Amniotic epithelial cell (primary cell): Measurements from ENCODE around the gene ARAF.
"Not testable (repeated sequence)": the region's sequence is repeated elsewhere in the genome, so short reads cannot be mapped to it uniquely, and the experiment has no call there.

Source experiments
- DNase-seq: peaks from one replicate; pipeline ENCODE4 v3.0.0-alpha.2; 2010; ENCODE audit warnings: low read depth

ARAF gene

GRCh38 chrX:47586043-47586787, 25.2 kb downstream of the ARAF start:
- no peak for DNase-seq

DNA sequence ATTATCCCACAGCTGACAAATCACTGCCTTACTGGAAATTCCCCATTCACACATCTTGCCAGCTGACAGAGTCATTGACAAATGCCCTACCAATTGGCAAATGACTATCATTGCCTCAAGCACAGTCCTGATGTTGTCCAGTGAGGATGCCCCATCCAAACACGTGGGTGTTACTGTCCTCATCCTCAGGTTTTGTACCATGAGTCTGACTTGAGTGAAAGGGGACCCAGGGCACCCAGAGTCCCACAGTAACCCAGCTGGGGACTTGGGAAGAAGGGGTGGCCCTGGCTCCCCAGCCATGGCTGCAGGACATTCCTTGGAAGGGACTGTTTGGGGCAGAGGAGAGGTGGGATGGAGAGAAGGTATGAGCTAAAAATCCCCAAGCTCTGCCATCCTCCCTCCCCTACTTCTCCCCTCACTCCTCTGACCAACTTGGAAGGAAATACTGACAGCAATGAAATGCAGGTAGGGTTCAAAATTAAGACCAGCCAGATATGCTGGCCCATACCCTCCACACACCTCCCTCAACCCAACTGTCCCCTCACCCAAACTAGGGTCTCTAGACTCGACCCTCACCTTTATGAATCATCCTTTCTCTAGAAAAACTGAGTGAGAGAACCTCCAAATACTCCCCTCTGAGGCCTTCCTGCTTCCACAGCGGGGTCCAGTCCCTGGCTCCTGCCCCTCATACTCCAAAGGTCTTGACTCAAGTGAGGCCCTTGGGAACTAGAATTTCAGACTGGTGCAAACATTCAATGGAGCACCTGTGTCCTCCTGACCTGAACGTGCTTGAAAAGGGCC, 26.3 kb downstream of the ARAF start:
- peak; percentile 65 for DNase-seq

DNA sequence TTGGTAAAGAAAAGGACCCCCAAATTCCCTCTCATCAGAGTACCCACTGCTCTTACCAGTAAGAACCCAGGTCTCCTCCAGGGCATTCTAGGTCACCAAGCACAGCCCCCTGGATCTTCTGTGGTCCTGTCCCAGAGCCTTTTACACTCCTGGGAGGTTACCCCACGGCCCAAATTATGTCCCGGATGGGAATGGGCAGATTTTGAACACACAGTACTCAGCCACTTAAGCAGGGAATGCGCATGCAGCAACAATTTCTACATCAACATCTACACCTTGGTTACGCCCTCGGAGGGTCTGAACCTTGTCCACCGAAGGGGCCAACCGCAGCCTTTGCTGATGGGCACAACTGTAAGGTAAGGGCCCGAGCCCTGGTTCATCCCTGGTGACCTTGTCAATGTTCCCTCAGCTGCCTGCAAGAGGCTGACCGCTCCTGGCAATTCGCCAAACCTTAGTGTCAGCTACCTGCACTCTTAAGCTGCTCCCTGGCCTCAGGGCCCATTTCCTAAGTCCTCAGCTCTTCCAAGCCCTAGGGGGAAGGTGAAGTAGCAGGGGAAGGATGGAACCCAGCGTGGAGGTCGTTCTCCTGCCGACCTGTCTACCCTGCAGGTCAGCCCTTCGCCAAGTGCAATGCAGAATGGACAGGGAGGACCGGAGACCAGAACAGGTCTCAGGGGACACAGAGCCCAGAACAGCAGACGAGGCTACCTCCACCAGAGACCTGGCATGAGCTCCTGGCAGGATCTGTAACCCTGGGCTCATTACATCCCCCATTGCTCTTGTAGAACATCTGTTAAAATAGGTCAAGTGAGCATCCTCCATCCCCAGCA, 27.1 kb downstream of the ARAF start:
- DNase-seq = no peak

DNA sequence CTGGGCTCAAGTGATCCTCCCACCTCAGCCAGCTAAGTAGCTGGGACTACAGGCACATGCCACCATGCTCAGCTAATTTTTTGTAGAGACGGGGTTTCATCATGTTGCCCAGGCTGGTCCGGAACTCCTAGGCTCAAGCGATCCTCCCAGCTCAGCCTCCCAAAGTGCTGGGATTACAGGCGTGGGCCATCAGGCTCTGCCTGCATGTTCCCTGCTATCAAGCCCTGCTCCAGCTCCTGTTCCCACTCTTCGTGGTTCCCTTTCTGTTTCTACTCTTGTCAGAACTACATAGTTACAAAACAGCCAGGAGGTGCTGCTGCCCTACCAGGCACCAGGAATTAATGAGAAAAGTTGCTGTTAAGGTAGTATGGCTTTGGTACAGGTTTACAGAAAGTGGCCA, 30.0 kb downstream of the ARAF start:
- no peak for DNase-seq

- no peak for DNase-seq
These were observed 32.5 kb downstream of the ARAF start for GRCh38 chrX:47593522-47593921.

DNA sequence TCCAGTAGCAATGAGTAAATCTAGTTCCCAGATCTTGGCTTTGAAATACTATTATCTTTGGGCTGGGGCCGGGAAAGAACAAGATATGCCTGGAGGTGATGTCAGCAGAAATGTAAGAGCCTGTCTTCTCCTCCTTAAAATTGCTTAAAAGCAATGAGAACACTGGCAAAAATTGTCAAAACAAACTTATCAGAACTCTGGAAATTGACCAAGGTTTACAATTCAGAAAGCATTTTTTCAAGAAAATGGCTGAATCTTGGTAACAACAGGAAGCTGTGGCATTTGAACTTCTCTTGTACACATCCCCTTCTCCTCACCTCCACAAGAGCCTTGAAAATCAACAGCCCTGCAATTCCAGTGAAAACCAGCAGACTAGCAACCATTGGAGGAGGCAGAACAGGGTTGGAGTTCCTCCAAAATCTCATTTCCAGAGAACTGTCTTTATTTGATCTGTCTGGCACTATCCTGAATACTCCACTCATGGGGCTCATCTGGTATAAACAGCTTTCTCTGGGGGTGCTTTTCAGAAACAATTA, 34.8 kb downstream of the ARAF start:
- DNase-seq = peak; percentile 95

DNA sequence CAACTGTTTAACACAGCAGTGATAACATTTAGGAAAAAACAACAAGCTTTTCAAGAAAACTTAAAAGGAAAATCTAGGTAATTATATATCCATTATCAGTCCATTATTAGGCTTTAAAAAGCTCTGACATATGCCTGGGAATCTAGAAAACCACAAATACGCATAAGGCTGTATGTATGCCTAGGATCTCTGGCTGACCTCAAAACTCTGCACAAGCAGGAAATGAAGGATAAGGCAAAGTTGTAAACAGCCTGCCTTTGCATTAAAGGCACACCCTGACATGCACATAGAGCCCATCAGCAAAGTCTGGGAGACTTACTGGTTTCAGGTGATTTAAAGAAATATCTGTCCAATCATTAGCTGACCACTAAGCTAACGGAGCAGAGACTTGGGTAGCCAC, 35.3 kb downstream of the ARAF start:
- DNase-seq = peak; percentile 90

DNA sequence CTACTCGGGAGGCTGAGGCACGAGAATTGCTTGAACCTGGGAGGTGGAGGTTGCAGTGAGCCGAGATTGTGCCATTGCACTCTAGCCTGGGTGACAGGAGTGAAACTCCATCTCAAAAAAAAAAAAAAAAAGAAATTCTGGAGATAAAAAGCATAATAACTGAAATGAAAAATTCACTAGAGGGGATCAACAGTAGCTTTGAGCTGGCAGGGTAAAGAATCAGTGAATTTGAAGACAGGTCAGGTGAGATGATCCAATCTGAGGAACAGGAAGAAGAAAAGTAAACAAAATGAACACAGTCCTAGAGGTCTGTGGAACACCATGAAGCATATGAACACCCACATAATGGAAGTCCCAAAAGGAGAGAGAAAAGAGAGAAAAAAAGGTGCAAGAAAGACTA, 36.2 kb downstream of the ARAF start:
- DNase-seq = no peak

DNA sequence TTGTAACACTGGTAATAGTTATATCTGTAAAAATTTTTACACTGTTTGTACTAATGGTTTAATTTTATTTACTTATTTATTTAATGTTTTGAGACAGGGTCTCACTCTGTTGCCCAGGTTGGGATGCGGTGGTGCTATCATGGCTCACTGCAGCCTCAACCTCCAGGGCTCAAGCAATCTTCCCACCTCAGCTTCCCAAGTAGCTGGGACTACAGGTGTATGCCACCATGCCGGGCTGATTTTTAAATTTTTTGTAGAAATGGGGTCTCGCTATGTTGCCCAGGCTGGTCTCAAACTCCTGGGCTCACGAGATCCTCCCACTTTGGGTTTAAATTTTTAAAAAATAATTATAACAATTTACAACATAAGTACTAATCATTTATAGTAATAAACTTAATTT, 42.1 kb downstream of the ARAF start:
- not testable (repeated sequence) for DNase-seq

DNA sequence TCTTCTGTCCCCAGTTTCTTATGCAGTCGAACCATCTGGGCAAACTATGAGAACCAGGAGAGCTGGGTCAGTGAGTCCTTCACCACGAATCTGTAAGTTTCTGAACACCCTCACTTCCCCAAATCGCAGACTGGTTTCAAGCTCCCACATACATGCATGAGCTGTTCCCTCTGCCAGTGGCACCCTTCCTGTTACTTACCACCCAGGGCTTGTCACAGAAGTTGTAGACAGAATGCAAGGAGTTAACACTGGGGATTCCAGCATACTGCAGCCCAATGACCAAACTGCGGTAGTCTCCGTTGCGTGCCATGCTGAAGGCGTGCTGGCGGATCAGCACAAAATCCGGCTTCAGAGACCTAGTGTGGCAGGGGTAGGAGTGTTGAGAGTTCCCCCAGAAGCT, 44.0 kb downstream of the ARAF start:
- no peak for DNase-seq

DNA sequence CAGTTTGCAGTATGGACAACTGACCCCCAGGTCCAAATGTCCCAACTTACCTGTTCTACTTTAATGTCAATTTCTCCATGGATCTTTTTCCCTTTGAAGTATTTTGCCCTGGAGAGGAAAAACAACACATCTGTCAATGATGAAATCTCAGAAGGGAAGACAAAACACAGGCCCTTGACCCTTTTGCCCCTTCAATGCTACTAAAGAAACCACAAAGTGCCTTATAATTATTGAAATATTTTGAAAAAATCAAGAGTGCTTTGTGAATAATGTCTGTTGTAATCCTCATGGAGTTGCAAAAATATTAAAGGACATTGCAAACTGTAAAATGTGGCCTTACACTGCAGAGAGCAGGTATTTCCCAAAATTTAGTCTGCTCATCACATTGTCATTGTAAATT, 46.1 kb downstream of the ARAF start:
- peak; percentile 78 for DNase-seq

DNA sequence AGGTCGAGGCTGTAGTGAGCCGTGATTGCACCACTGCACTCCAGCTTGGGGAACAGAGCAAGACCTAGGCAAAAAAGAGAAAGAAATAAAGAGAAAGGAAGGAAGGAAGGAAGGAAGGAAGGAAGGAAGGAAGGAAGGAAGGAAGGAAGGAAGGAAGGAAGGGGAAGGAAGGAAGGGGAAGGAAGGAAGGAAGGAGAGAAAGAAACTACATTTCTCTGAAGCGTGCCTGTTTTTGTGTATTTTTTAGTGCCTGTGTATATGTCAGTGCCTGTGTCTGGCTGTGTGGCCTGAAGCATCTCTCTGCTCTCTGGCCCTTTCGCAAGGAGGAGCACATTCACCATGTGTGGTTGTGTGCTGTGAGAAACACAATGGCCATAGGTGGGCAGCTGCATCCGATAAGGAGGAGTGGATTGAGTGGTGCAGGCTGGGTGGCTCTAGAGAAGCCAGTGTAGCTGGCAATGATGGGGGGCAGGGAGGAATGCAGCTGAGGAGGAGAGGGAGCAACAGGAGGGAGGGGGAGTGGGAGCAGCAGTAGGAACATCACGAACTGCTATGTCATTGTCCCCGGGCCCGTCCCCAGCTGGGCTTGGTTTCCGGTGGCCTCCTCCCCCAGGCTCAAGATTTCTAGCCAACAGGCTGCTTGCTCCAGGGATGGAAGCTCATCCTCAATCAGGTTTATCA, 47.3 kb downstream of the ARAF start:
- DNase-seq = peak; percentile 17

DNA sequence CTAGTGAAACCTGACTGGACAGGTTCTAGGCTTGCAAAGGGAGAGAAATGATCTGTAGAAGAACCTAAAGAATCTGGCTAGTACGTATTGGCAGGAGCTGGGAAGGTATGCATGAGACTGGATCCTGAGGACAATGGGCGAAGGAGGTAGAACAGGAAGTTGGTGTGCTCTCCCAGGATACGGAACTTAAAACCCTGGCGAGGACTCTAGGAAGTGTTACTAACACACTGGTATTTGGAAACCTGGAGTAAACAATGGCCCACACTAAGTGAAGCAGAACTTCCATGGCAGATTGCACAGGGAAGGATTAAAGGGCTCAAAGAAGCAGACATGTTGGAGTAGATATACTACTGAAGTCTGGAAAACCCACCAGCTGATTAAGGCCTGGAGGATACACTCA, 49.5 kb downstream of the ARAF start:
- no peak for DNase-seq

GRCh38 chrX:47611489-47611888, 50.5 kb downstream of the ARAF start:
- DNase-seq = peak; percentile 38

DNA sequence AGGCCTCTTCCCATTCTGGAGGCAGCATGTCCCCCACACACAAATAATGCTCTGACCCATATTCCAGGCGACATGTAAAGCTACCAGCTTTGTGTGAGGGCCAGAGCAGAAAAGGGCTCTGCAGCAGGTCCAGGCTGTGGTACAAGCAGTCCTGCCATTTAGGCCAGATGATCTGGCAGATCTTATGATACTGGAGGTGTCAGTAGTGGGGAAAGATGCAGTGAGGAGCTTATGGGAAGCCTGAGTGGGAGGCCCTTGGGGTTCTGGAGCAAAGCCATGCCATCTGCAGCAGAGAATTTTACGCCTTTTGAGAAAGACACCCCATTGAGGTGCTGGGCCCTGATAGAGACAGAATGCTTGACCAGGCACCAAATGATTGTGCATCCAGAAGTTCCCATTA, 50.9 kb downstream of the ARAF start:
- DNase-seq = no peak

DNA sequence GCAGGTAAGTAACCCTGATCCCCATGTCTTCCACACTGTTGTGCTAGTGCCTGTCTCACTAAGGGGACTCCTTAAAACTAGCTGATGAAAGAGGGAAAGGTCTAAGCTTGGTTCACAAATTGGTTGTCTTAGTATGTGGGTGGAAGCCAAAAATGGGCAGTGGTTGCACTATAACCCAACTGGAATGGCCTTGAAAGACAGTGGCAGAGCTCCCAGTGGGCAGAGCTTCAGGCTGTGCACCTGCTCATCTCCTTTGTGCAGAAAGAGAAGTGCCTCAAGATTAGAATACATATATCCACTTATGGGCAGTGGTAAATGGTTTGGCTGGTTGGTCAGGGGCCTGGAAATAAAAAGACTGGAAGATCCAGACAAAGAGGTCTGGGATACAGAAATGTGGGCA, 51.4 kb downstream of the ARAF start:
- DNase-seq = no peak

DNA sequence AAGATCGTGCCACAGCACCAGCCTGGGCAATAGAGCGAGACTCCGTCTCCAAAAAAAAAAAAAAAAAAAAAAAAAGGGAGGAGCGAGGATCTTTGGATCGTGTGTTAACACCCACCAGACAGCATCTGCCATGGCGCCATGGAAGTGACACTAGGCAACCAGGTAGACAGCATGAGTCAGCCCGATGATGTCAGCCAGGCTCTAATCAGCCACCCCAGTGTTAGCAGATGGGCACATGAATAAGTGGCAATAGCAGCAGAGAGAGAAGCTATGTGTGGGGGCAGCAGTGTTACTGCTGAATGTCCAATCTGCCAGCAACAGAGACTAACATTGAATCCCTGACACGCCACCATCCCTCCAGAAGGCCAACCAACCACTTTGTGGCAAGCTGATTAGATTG, 52.1 kb downstream of the ARAF start:
- DNase-seq = no peak

DNA sequence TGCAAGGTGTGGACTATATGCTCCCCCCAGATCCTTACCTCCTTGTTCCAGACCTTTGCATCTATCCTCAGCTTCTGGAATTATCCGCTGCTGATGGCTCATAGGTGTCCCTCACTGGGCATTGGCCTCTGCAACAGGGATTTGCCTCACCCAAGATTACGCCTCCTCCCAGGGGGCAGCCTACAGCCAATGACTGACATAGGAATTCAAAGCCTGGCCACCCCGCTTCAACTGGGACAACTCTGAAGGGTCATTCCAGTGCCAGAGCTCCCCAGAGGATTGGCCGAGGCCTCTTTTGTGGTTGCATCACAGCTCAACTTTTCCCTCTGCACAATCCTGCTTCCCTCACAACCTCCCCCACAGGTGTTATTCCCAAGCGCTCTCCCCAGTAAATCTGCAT, 53.6 kb downstream of the ARAF start:
- no peak for DNase-seq

- no peak for DNase-seq
These were observed 58.0 kb downstream of the ARAF start for GRCh38 chrX:47618923-47619485.

GRCh38 chrX:47619486-47620302, 58.7 kb downstream of the ARAF start, which contains the start of gene SYN1:
SYN1 (minus strand) TSS chrX:47619857; CDS start chrX:47619728, 129 bp downstream.
- peak; percentile 72 for DNase-seq

- no peak for DNase-seq
These were observed 59.3 kb downstream of the ARAF start for GRCh38 chrX:47620303-47620685.
